Measurements from ENCODE around the gene MADD.

The MADD gene

DNA sequence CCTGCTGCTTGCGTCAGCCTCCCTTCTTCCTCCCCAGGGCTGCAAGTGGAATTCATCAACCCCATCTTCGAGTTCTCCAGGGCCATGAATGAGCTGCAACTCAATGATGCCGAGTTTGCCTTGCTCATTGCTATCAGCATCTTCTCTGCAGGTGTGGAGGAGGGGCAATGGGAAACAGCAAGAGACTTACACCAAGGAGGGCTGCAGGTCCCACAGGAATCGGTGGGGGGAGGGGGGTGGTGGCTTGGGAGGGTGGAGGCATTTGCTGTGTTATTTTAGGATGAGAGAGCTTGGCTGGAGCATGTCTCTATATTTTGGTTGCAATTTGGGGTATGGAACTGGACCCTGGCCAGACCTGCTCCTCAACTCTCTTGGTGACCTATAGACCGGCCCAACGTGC lies 2.1 kb upstream of the MADD start:
- no peak overlapping the region for H3K4me3 ChIP-seq (ENCODE audit: low read depth, low read length)
- TF ChIP-seq, protein P1, sequence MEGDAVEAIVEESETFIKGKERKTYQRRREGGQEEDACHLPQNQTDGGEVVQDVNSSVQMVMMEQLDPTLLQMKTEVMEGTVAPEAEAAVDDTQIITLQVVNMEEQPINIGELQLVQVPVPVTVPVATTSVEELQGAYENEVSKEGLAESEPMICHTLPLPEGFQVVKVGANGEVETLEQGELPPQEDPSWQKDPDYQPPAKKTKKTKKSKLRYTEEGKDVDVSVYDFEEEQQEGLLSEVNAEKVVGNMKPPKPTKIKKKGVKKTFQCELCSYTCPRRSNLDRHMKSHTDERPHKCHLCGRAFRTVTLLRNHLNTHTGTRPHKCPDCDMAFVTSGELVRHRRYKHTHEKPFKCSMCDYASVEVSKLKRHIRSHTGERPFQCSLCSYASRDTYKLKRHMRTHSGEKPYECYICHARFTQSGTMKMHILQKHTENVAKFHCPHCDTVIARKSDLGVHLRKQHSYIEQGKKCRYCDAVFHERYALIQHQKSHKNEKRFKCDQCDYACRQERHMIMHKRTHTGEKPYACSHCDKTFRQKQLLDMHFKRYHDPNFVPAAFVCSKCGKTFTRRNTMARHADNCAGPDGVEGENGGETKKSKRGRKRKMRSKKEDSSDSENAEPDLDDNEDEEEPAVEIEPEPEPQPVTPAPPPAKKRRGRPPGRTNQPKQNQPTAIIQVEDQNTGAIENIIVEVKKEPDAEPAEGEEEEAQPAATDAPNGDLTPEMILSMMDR (IDR thresholded peaks at IDR 0.05; ENCODE audit: low read depth, low read length, missing control alignments), result no peak
- DNase-seq (ENCODE audit: low read depth), result no peak

DNA sequence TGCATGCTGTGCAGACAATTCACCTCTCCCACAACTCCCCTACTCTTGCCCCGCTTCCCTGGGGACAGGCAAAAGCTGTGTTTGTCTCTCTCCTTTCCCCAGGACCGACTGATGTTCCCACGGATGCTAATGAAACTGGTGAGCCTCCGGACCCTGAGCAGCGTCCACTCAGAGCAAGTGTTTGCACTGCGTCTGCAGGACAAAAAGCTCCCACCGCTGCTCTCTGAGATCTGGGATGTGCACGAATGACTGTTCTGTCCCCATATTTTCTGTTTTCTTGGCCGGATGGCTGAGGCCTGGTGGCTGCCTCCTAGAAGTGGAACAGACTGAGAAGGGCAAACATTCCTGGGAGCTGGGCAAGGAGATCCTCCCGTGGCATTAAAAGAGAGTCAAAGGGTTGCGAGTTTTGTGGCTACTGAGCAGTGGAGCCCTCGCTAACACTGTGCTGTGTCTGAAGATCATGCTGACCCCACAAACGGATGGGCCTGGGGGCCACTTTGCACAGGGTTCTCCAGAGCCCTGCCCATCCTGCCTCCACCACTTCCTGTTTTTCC lies 1.4 kb upstream of the MADD start:
- TF ChIP-seq, protein P1 (IDR thresholded peaks at IDR 0.05; ENCODE audit: low read depth, low read length, missing control alignments), result no peak
- peak overlapping the region; percentile 62 for H3K4me3 ChIP-seq (ENCODE audit: low read depth, low read length)
- no peak for DNase-seq (ENCODE audit: low read depth)

DNA sequence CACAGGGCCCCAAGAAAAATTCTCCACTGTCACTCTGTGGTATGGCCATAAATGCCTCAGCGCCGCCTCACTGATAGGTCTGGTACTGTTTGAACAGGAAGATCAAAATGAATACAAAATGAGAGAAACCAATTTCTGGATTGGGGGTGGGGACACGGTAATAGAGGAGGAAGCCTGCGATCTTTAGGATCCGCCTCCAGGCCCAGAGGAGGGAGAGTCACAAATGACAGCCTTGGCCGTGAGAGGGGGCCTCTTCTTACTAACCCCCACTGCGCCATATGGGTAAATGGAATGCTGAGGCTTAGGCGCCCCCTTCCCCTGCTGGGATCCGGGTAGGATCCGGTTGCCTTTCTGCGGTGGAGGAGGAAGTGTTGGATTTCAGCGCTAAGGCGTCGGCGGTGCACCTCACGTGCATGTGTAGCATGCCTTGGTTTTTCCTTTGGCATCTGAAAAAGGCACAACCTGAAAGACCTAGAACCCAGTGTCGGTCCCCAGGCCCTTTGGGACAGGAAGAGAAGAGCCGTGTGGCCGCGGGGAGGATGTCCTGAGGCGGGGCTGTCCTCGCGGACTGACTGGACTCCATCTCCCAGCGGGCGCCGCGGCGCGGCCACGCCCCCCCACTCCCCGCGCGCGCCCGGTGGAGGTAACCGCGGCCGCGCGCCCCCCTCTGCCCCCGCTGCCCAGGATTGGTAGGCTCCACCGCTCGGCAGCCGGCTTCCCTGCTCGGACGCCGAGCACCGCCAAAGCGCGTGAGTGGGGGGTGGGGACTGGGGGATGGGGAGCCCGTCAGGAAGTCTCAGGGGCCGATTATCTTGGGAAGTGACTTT lies 718 bp upstream of the MADD start:
- DNase-seq (ENCODE audit: low read depth), result peak; percentile 65
- TF ChIP-seq, protein P1 (IDR thresholded peaks at IDR 0.05; ENCODE audit: low read depth, low read length, missing control alignments), result no peak
- peak overlapping the region; percentile 64 for H3K4me3 ChIP-seq (ENCODE audit: low read depth, low read length)

DNA sequence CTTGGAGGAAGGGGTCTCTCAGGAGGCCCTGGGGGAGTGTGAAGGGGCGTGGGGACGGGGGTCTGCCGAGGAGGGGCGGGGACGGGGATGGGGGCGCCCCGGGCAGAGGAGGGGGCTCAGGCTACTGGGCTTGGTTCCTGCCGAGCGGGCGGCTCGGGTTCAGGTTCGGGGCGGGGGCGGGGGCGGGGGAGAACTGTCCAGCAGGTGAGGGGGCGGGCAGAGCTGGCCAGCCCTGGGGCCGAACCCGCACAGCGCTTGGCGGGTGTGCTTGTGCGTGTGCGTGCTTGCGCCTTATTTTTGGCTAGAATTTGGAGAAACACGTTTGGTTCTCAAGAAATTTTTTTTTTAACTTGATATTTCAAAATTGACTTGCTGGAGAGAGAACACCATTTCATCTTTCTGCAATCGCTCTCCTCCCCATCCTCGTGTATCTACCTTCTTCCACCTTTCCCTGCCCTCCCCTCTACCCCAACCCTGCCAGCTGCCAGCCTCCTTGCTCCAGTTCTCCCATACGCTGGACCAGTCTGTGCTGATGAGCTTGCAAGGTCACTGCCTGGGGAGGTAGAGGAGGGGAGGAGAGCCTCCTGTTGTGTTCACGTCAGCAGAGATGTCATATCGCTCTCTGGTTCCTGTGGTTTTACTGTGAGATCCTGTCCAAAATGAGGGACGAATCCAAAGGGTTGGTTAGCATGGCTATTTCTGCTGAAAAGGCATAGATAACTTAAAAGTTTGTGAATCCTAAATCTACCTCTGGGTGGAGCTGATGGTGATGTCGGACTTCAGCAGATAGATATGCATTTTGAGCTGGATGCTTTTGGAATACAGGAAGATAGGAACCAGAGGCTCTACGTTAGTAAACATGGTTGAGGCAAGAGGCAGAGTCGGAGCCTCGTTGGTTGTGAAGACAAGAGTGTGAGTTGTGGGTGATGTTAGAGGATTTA lies 668 bp downstream of the MADD start:
- TF ChIP-seq, protein P1 (IDR thresholded peaks at IDR 0.05; ENCODE audit: low read depth, low read length, missing control alignments), result no peak
- H3K4me3 ChIP-seq (ENCODE audit: low read depth, low read length), result peak overlapping the region; percentile 64
- DNase-seq (ENCODE audit: low read depth), result no peak

DNA sequence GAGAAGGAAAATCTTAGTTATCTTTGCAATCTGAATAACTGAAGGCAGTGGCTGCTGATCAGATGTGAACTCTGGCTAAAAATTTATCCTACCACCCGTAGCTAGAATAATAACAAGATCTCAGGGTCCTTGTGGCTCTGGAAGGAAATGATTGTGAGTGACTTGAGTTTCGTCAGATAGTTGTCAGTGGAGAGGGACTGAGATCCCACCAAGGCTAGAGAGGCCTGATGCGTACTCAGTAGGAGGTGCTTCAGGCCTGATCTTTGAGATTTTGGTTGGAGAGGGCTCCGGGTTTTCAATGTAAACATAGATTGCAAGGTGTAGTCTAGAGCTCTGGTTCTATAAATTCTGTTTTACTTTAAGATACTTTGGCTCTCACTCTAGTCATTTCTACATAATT lies 1.4 kb downstream of the MADD start:
- no peak for DNase-seq (ENCODE audit: low read depth)
- TF ChIP-seq, protein P1 (IDR thresholded peaks at IDR 0.05; ENCODE audit: low read depth, low read length, missing control alignments), result no peak
- H3K4me3 ChIP-seq (ENCODE audit: low read depth, low read length), result peak overlapping the region; percentile 64

DNA sequence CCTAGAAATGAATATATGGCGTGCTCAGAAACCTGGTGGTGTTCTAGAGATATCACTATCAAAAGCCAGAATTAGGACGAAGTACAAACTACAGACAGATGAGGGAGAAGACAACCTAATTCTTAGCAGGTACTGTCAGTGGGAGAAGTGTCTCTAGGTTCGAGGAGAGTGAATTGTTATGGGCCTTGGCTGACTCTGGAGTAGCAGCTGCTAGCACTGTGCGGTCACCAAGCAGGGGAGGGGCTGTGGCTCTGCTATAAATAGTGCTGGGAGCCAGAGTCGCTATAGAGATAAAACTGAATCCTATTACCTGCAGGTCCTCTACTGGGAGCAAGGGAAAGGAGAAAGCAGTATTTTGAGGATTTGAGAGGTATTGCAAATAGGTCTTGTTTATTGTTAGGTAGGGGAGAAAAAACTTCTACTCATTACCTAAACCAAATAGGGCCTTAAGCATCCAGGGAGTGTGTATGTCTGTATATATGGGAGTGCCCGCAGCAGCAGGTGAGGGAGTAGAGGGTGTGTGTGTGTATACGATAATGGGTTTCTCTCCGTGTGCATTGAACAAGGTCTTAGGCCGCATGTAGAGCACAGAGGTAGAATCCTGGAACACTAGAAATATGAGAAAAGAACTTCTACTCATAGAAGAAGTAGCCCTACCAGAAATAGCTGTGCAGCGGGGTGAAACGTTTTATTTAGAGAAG lies 2.2 kb downstream of the MADD start:
- no peak for DNase-seq (ENCODE audit: low read depth)
- TF ChIP-seq, protein P1 (IDR thresholded peaks at IDR 0.05; ENCODE audit: low read depth, low read length, missing control alignments), result no peak
- peak overlapping the region; percentile 11; the same call in 1 of the 2 replicates for H3K4me3 ChIP-seq (ENCODE audit: low read depth, low read length)

Measured in GM12864 (cell line).